ENCODE measurements around the gene RFLNA. TPM values are rescaled to one million over a fixed set of nuclear protein-coding genes. Genes with fewer than 3 reads are reported as not detected.
A peak's percentile ranks its signal among the peaks of the same experiment; 100 is the strongest.

Gene RFLNA
- total and polyA plus RNA-seq, 9 donors: 0.72 to 8.7 (median 3.3) TPM

- no peak overlapping the region for H3K4me3 ChIP-seq
- peaks cover 12% of the 10 kb centered on the region for H3K4me1 ChIP-seq (ENCODE audit: insufficient read depth)
- no peaks in the 10 kb centered on the region for H3K36me3 ChIP-seq
- DNase-seq: no peak
- TF ChIP-seq, protein P1, sequence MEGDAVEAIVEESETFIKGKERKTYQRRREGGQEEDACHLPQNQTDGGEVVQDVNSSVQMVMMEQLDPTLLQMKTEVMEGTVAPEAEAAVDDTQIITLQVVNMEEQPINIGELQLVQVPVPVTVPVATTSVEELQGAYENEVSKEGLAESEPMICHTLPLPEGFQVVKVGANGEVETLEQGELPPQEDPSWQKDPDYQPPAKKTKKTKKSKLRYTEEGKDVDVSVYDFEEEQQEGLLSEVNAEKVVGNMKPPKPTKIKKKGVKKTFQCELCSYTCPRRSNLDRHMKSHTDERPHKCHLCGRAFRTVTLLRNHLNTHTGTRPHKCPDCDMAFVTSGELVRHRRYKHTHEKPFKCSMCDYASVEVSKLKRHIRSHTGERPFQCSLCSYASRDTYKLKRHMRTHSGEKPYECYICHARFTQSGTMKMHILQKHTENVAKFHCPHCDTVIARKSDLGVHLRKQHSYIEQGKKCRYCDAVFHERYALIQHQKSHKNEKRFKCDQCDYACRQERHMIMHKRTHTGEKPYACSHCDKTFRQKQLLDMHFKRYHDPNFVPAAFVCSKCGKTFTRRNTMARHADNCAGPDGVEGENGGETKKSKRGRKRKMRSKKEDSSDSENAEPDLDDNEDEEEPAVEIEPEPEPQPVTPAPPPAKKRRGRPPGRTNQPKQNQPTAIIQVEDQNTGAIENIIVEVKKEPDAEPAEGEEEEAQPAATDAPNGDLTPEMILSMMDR (IDR thresholded peaks at IDR 0.05): no peak
- TF ChIP-seq EP300 (IDR thresholded peaks at IDR 0.05): no peak
- H3K9me3 ChIP-seq: no peaks in the 10 kb centered on the region
- no peak overlapping the region for H3K27ac ChIP-seq
- H3K27me3 ChIP-seq: no peaks in the 10 kb centered on the region
- 83 to 92% (median 89%) methylated on average over 15 of the region's 15 CpGs for WGBS, 3 donors
- intact Hi-C loops (cut with DNase I): loop anchor here in 2 of 4 donors (10.0 kb wide), 2 partner anchors 207 to 407 kb away; partner anchors contain the start of gene NCOR2 (in 1 of the 2)
Measured at GRCh38 chr12:124357616-124358015, 62.7 kb downstream of the RFLNA start.

GRCh38 chr12:124358572-124358971, 63.7 kb downstream of the RFLNA start:
- Histone ChIP-seq H3K27ac (no peak overlapping the region), H3K9me3 (no peaks in the 10 kb centered on the region), H3K4me1 (ENCODE audit: insufficient read depth) (peaks cover 7% of the 10 kb centered on the region), H3K27me3 (no peaks in the 10 kb centered on the region), H3K4me3 (no peak overlapping the region), H3K36me3 (no peaks in the 10 kb centered on the region)
- 90 to 95% (median 92%) methylated on average over 11 of the region's 11 CpGs for WGBS, 3 donors
- DNase-seq: no peak
- intact Hi-C loops (cut with DNase I): loop anchor here in 2 of 4 donors (10.0 kb wide), 2 partner anchors 206 to 406 kb away; partner anchors contain the start of gene NCOR2 (in 1 of the 2)
- TF ChIP-seq, protein P1 (IDR thresholded peaks at IDR 0.05): no peak
- TF ChIP-seq POLR2A (IDR thresholded peaks at IDR 0.05) (no peak), EP300 (IDR thresholded peaks at IDR 0.05) (no peak)

GRCh38 chr12:124359671-124360581, 65.0 kb downstream of the RFLNA start:
- Histone ChIP-seq H3K4me3 (no peak overlapping the region), H3K4me1 (ENCODE audit: insufficient read depth) (peaks cover 7% of the 10 kb centered on the region), H3K27ac (peak overlapping the region in 1 of 2 donors; percentile 16), H3K9me3 (no peaks in the 10 kb centered on the region), H3K36me3 (no peaks in the 10 kb centered on the region), H3K27me3 (no peaks in the 10 kb centered on the region)
- TF ChIP-seq, protein P1 (IDR thresholded peaks at IDR 0.05): peak in 1 of 3 donors; percentile 7
- no peak for TF ChIP-seq POLR2A (IDR thresholded peaks at IDR 0.05)
- no peak for TF ChIP-seq EP300 (IDR thresholded peaks at IDR 0.05)
- 43 to 44% (median 44%) methylated on average over 35 to 37 of the region's 37 CpGs for WGBS, 3 donors
- intact Hi-C loops (cut with DNase I): loop anchor here in 2 of 4 donors (10.0 kb wide), 3 partner anchors 65 to 405 kb away; partner anchors contain the start of gene NCOR2 (in 1 of the 2)
- peak; percentile 85 to 97 (median 89) for DNase-seq

DNA sequence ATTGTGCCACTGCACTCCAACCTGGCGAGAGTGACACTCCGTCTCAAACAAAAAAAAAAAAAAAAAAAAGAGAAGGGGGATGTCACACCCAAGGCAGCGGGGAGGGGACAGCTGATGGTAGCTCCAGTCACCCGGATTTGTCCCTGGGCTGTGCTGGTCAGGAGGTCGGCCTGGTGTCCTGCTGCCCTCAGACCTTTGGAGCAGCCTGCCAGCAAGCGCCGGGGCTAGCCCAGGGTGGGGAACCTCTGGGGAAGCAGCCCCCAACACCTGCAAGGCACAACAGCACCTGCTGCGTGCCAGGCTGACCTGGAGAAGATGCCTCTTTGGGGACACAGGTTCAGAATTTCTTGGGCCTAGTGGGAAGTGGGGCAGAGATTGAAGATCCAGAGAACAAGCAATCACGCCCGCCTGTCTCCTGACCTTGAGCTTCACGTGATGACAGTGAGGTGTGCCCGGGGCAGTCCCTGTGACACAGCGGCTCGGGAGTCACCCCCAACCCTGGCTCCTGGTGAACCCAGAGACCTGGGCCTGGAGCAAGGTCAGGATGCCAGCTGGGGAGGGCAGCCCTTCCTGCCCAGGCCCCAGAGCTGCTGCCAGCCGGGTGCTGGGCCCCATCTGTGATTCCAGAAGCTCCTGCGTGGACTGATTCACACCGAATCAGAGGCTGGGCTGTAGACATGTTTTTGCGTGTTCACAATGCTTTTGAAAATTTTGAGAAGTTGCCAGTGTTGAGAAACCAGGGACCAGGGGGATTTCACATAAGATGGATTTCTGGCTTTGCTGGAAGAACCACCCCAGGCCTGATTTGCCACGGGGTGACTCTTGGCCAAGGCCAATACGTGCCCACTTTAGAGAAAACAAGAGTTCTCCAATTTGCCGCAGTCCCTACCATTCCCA, 66.4 kb downstream of the RFLNA start:
- intact Hi-C loops (cut with DNase I): loop anchor here in 1 of 4 donors (10.0 kb wide), 1 partner anchor 63 kb away; no protein-coding TSS in a partner anchor
- TF ChIP-seq POLR2A (IDR thresholded peaks at IDR 0.05): no peak
- no peak for TF ChIP-seq EP300 (IDR thresholded peaks at IDR 0.05)
- TF ChIP-seq, protein P1 (IDR thresholded peaks at IDR 0.05): no peak

More for the DNA sequence above, 66.4 kb downstream of the RFLNA start:
- H3K4me3 ChIP-seq: no peak overlapping the region
- H3K27me3 ChIP-seq: no peaks in the 10 kb centered on the region
- no peak for DNase-seq
- no peaks in the 10 kb centered on the region for H3K36me3 ChIP-seq
- H3K4me1 ChIP-seq (ENCODE audit: insufficient read depth): peaks cover 7% of the 10 kb centered on the region
- H3K9me3 ChIP-seq: no peaks in the 10 kb centered on the region
- 76 to 80% (median 79%) methylated on average over 21 of the region's 21 CpGs for WGBS, 3 donors
- peak overlapping the region in 1 of 2 donors; percentile 26 for H3K27ac ChIP-seq
